GM12878 (cell line): ENCODE measurements around the gene SRP68. TPM values are rescaled to one million over a fixed set of nuclear protein-coding genes. Genes with fewer than 3 reads are reported as not detected.

Source experiments
- ATAC-seq: fragments of 200-7000 bp; cut with Tn5 transposase; 3 replicates; pipeline ENCODE4 v1.9.1; 2020; ENCODE audit warnings: mild to moderate bottlenecking, moderate library complexity
- Bru-seq: library from RNA; stranded (reverse); fragments of 400-500 nt; gene quantifications from one replicate; lab custom pipeline; 2021; lab: Mats Ljungman, UMichigan
- BruChase-seq, 2 experiments: library from RNA; stranded (reverse); fragments of 400-500 nt; gene quantifications; one replicate each; lab custom pipeline; 2021; lab: Mats Ljungman, UMichigan
- BruUV-seq: library from RNA; stranded (reverse); fragments of 400-500 nt; replicated peaks from 2 replicates; lab custom pipeline; 2021; lab: Mats Ljungman, UMichigan
- CTCF ChIA-PET: fragments of 300-600 bp; sonication (Branson Sonifier 250); formaldehyde crosslinking; extraction: SDS; loops from one replicate; lab custom pipeline; 2021; ENCODE audit warnings: inconsistent platforms; lab: Yijun Ruan, JAX
- POLR2A ChIA-PET: fragments of 350-600 bp; formaldehyde crosslinking; extraction: SDS; loops from one replicate; lab custom pipeline; 2021; ENCODE audit warnings: inconsistent platforms; lab: Charles Lee
- RAD21 ChIA-PET: fragments of 300-600 bp; sonication (Branson Sonifier 250); formaldehyde crosslinking; loops from one replicate; lab custom pipeline; 2023; ENCODE audit warnings: antibody characterized with exemption; ENCODE audit not compliant: unreplicated experiment; lab: Charles Lee
- SMC1A ChIA-PET: fragments of 300-600 bp; sonication (Branson Sonifier 250); formaldehyde crosslinking; loops from one replicate; lab custom pipeline; 2023; ENCODE audit not compliant: unreplicated experiment, uncharacterized antibody; lab: Charles Lee
- DNase-seq: peaks from one replicate; pipeline ENCODE4 v3.0.0-alpha.2; 2011; ENCODE audit warnings: low read depth, low spot score
- FAIRE-seq: peaks from 3 replicates; lab custom pipeline; 2011; peaks lifted over from hg19 to GRCh38; lab: Jason Lieb, UNC
- H2AFZ ChIP-seq: 2 replicates; pipeline ENCODE4 v1.6.0; 2011; ENCODE audit warnings: low read depth, low read length, control low read depth; ENCODE audit not compliant: control insufficient read depth
- H3K27ac ChIP-seq: 2 replicates; pipeline ENCODE4 v1.5.1; 2011; ENCODE audit warnings: control low read depth; ENCODE audit not compliant: control insufficient read depth, insufficient read depth
- H3K27me3 ChIP-seq, 2 experiments: replicated peaks in 1 of 2; 2 replicates each; pipeline versions ENCODE4 v1.6.0 to v1.6.1; 2011; ENCODE audit warnings: low read length in 1 of 2; ENCODE audit not compliant: control insufficient read depth in 2 of 2, insufficient read depth in 2 of 2
- H3K36me3 ChIP-seq, 2 experiments: 2 replicates each; pipeline ENCODE4 v1.5.1; 2011; ENCODE audit warnings: low read length in 1 of 2; ENCODE audit not compliant: control insufficient read depth in 2 of 2, insufficient read depth in 2 of 2
- H3K4me1 ChIP-seq: 2 replicates; pipeline ENCODE4 v1.6.1; 2011; ENCODE audit warnings: mild to moderate bottlenecking, low read length, moderate library complexity, mixed read lengths; ENCODE audit not compliant: control insufficient read depth, insufficient read depth
- H3K4me2 ChIP-seq: 2 replicates; pipeline ENCODE4 v1.6.0; 2011; ENCODE audit warnings: control low read depth; ENCODE audit not compliant: control insufficient read depth, insufficient read depth
- H3K4me3 ChIP-seq: fragments of 200-600 bp; sonication (generic); 2 replicates; pipeline ENCODE4 v1.5.1; 2016
- H3K79me2 ChIP-seq: 2 replicates; pipeline ENCODE4 v1.6.0; 2011; ENCODE audit warnings: low read length; ENCODE audit not compliant: control insufficient read depth, insufficient read depth
- H3K9ac ChIP-seq: 2 replicates; pipeline ENCODE4 v1.8.0; 2011; ENCODE audit warnings: low read length, control low read depth, mixed read lengths; ENCODE audit not compliant: control insufficient read depth, insufficient read depth
- H3K9me3 ChIP-seq: replicated peaks from 3 replicates; pipeline ENCODE4 v1.5.1; 2011; ENCODE audit warnings: mild to moderate bottlenecking, low read length; ENCODE audit not compliant: control insufficient read depth, insufficient read depth
- H4K20me1 ChIP-seq: 2 replicates; pipeline ENCODE4 v1.6.0; 2011; ENCODE audit not compliant: control insufficient read depth, insufficient read depth
- DPF2 ChIP-seq: fragments of 450-650 bp; IDR thresholded peaks from 2 replicates; pipeline ENCODE4 v1.6.1; 2017; ENCODE audit warnings: mild to moderate bottlenecking
- FOXK2 ChIP-seq: fragments of 450-650 bp; IDR thresholded peaks from 2 replicates; pipeline ENCODE4 v1.6.1; 2017; ENCODE audit warnings: mild to moderate bottlenecking, moderate library complexity
- IKZF2 ChIP-seq, 2 experiments: fragments of 450-650 bp; IDR thresholded peaks; 2 replicates each; pipeline ENCODE4 v1.6.1; 2017; ENCODE audit warnings: mild to moderate bottlenecking in 2 of 2, moderate library complexity in 2 of 2
- IRF4 ChIP-seq: IDR thresholded peaks from 2 replicates; pipeline ENCODE4 v1.6.1; 2011; ENCODE audit warnings: low read depth, low read length
- MTA2 ChIP-seq: fragments of 450-650 bp; IDR thresholded peaks from 2 replicates; pipeline ENCODE4 v1.6.1; 2016; ENCODE audit warnings: low read depth, mild to moderate bottlenecking, moderate library complexity
- MYC ChIP-seq: IDR thresholded peaks from 2 replicates; pipeline ENCODE4 v1.6.1; 2011; ENCODE audit warnings: mild to moderate bottlenecking, low read length, moderate library complexity, inconsistent platforms; ENCODE audit not compliant: insufficient read depth, insufficient replicate concordance, insufficient read length, severe bottlenecking
- NFYB ChIP-seq: IDR thresholded peaks from 2 replicates; pipeline ENCODE4 v1.6.1; 2011; ENCODE audit warnings: low read depth, mild to moderate bottlenecking, low read length, improper control_type of control experiment, moderate library complexity; ENCODE audit not compliant: insufficient read depth
- PAX5 ChIP-seq: IDR thresholded peaks from 2 replicates; pipeline ENCODE4 v1.6.1; 2011; ENCODE audit warnings: low read depth, low read length, borderline replicate concordance
- POLR2AphosphoS2 ChIP-seq: IDR thresholded peaks from 2 replicates; pipeline ENCODE4 v1.6.1; 2011; ENCODE audit warnings: low read depth, mild to moderate bottlenecking, low read length, improper control_type of control experiment, moderate library complexity
- POLR2AphosphoS5 ChIP-seq: IDR thresholded peaks from 2 replicates; pipeline ENCODE4 v1.6.1; 2011; ENCODE audit warnings: mild to moderate bottlenecking, low read length, inconsistent platforms
- SIX5 ChIP-seq: IDR thresholded peaks from 2 replicates; pipeline ENCODE4 v1.6.1; 2011; ENCODE audit warnings: mild to moderate bottlenecking, low read depth, low read length, moderate library complexity; ENCODE audit not compliant: severe bottlenecking
- SP1 ChIP-seq: IDR thresholded peaks from one replicate; pipeline ENCODE4 v1.6.1; 2011; ENCODE audit warnings: low read depth, low read length
- STAT1 ChIP-seq: fragments of 450-650 bp; conservative IDR thresholded peaks from 2 replicates; pipeline ENCODE4 v1.6.1; 2014; ENCODE audit warnings: antibody characterized with exemption, mild to moderate bottlenecking
- TBL1XR1 ChIP-seq: IDR thresholded peaks from 2 replicates; pipeline ENCODE4 v1.6.1; 2012; ENCODE audit warnings: low read depth, low read length, improper control_type of control experiment
- ZNF24 ChIP-seq: fragments of 450-650 bp; IDR thresholded peaks from 2 replicates; pipeline ENCODE4 v1.6.1; 2017; ENCODE audit warnings: antibody characterized with exemption, mild to moderate bottlenecking
- WGBS: methylation state at CpG from one replicate; pipeline ENCODE4 v1.1.6; 2016; ENCODE audit warnings: low lambda C conversion rate; ENCODE audit not compliant: insufficient replicate concordance, insufficient coverage; ENCODE audit errors: missing lambda C conversion rate; 5-methylcytosine and 5-hydroxymethylcytosine counted together
- in situ Hi-C: fragments of 300-500 bp; cut with MboI; formaldehyde crosslinking; loops from 9 replicates; pipeline ENCODE4 v1.14.3; 2018; ENCODE audit warnings: mixed read lengths
- intact Hi-C: fragments of 100-400 bp; cut with micrococcal nuclease; formaldehyde crosslinking; loops from one replicate; pipeline ENCODE4 v1.14.2; 2022; ENCODE audit not compliant: unreplicated experiment
- long read RNA-seq, 2 experiments: library from polyadenylated mRNA; unstranded; transcript quantifications; one replicate each; pipeline ENCODE4 v2.0.0, GENCODE V29; 2019 to 2020
- polyA minus RNA-seq, 3 experiments: library from RNA; depleted of rRNA, polyadenylated mRNA; stranded (reverse); fragments of >200 nt; gene quantifications; 2 replicates each; pipeline ENCODE4 v1.2.3, GENCODE V29; 2011
- polyA plus RNA-seq, 11 experiments: library from polyadenylated mRNA; depleted of rRNA in 4 of 11; unstranded in 6 of 11; stranded (reverse) in 5 of 11; fragments of >200 nt; fragmentation: Nextera tagmentation in 4 of 11; fragmentation: Illumina TruSeq in 1 of 11; extraction: Ambion mirVana in 4 of 11; extraction: Trizol in 1 of 11; gene quantifications; 1 replicate in 1 of 11; 2 replicates in 10 of 11; pipeline versions ENCODE4 v1.2.1 to v1.2.3, GENCODE V29; 2011 to 2016; ENCODE audit warnings: inconsistent platforms in 2 of 11, missing spikeins in 2 of 11, low read depth in 1 of 11
- total RNA-seq, 4 experiments: library from RNA; depleted of rRNA in 3 of 4; stranded (reverse); fragments of >200 nt in 3 of 4; fragmentation: Illumina TruSeq in 1 of 4; extraction: Trizol in 1 of 4; gene quantifications; 2 replicates each; pipeline versions ENCODE4 v1.2.1 to v1.2.3, GENCODE V29; 2013 to 2021
- TF ChIP-seq, protein P1 (sequence below): IDR thresholded peaks from 2 replicates; pipeline ENCODE4 v1.6.1; 2012; ENCODE audit warnings: low read depth, low read length, improper control_type of control experiment
- TF ChIP-seq, protein P2 (sequence below): fragments of 450-650 bp; IDR thresholded peaks from 2 replicates; pipeline ENCODE4 v1.6.1; 2017; ENCODE audit warnings: mild to moderate bottlenecking, low read depth, inconsistent platforms; ENCODE audit not compliant: poor library complexity, severe bottlenecking

Gene SRP68
- total RNA-seq (2013; cell fraction: nucleolus; rRNA removed) = 59.5 and 59.6 TPM in 2 replicates
- total RNA-seq (2014; rRNA removed) (27.5 and 30.2 TPM in 2 replicates), total RNA-seq (2014; rRNA removed; fragmentation: Illumina TruSeq; extraction: Trizol) (24.7 and 26.6 TPM in 2 replicates), total RNA-seq (2021) (66.7 and 68.5 TPM in 2 replicates), polyA plus RNA-seq (2011; rRNA removed) (68.5 and 84.8 TPM in 2 replicates), polyA plus RNA-seq (2014; fragmentation: Illumina TruSeq; extraction: Trizol) (73.5 and 74.9 TPM in 2 replicates), polyA plus RNA-seq (2014; fragmentation: Nextera tagmentation; extraction: Ambion mirVana) (10 to 100 TPM; 29.5 to 41.9 TPM), polyA plus RNA-seq (2014; rRNA removed) (56.9 and 58.6 TPM in 2 replicates), polyA plus RNA-seq (2016; fragmentation: Nextera tagmentation; extraction: Ambion mirVana) (10 to 100 TPM; 87.0 to 89.7 TPM), polyA minus RNA-seq (2011; rRNA and poly(A)+ RNA removed) (71.2 and 71.4 TPM in 2 replicates), Bru-seq, nascent RNA (percentile 79 among the genes with signal in this experiment), BruChase-seq, experiment 1, labeled RNA remaining after a 6-hour chase (percentile 86 among the genes with signal in this experiment), BruChase-seq, experiment 2, labeled RNA remaining after a 2-hour chase (percentile 85 among the genes with signal in this experiment)
- polyA plus RNA-seq (2011; ENCODE audit: low read depth) = 83.3 TPM
- polyA plus RNA-seq (2011; cell fraction: cytosol; rRNA removed) = 70.4 and 84.8 TPM in 2 replicates
- polyA plus RNA-seq (2011; cell fraction: nucleus; rRNA removed) = 55.2 and 59.4 TPM in 2 replicates
- polyA plus RNA-seq (2012) = 54.5 and 62.7 TPM in 2 replicates
- polyA minus RNA-seq (2011; cell fraction: cytosol; rRNA and poly(A)+ RNA removed) = 24.7 and 34.1 TPM in 2 replicates
- polyA minus RNA-seq (2011; cell fraction: nucleus; rRNA and poly(A)+ RNA removed) = 22.6 and 39.7 TPM in 2 replicates
- long read RNA-seq, experiment 1, transcript SRP68-201 (16 exons, 2,649 nt) = major isoform, 41 of 48 reads
- long read RNA-seq, experiment 1, partial matches to known transcripts = 2 of 48 reads
- long read RNA-seq, experiment 1, other reads (novel, unspliced or antisense) = 4 of 48 reads
- long read RNA-seq, experiment 2, transcript SRP68-201 (16 exons, 2,649 nt) = major isoform, 10 of 47 reads
- long read RNA-seq, experiment 2, partial matches to known transcripts = 32 of 47 reads
- long read RNA-seq, experiment 2, other reads (novel, unspliced or antisense) = 5 of 47 reads

DNA sequence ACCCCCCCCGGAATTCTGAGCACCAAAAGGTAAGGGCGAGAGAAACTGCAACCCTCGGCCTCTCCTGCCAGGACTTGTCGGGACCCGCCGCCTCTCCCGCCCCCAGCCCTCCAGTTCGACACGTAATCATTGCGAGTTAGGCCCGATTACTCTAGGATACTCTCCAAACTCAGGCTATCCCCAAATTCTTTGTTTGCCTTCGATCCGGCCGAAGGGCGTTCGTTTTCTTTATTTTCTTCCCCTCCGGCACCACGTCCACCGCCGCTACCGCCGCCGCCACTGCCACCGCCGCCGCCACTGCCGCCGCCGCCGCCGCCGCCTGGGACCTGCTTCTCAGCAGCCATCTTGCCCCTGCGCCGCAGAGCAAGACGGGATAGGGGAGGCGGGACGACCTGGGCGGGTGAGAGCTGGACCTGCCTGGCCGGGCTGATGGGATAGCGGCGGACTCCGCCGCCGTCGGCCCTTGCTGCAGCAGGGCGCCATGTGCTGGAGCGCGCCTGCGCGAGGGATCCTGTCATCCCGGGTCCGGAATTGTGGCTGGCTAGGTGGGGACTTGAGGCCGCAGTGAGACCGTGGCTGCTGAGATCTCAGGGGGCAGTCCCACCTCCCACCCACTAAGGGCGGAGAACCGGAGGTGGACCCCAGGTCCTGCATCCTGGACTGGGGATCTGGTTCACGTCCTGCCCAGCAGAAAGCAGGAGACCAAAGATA lies at the start of gene SRP68:
SRP68 (minus strand) TSS at position 370 of the 711 bp plus-strand sequence; CDS start at position 344, 26 bp downstream.
- Histone ChIP-seq H3K27me3 (peaks cover 4 to 24% of the 10 kb centered on the region in 2 experiments; a peak in 3 of 4 replicates), H3K4me3 (peak within 1 kb of the TSS; percentile 76), H3K9me3 (no peaks in the 10 kb centered on the region), H3K79me2 (peaks cover 26% of the 10 kb centered on the region), H2AFZ (peak within 1 kb of the TSS; percentile 87), H3K4me2 (peak within 1 kb of the TSS; percentile 75), H4K20me1 (no peaks in the 10 kb centered on the region), H3K4me1 (peaks cover 3% of the 10 kb centered on the region; the same call in 1 of the 2 replicates), H3K27ac (peak within 1 kb of the TSS; percentile 81), H3K36me3 (no peaks in the 10 kb centered on the region; a peak in 2 of 4 replicates), H3K9ac (peak within 1 kb of the TSS; percentile 74)
- WGBS = under 1% methylated on average over 43 of the region's 57 CpGs
- SMC1A ChIA-PET = interaction anchor here (1.0 to 1.3 kb wide), 3 partner anchors 9 to 31 kb away, joined by 4 read pairs; partner anchors contain the start of gene EXOC7
- peak; percentile 99 for ATAC-seq
- DNase-seq = peak; percentile 59
- peak; percentile 96 for FAIRE-seq
- BruUV-seq = no TSS peak
- POLR2A ChIA-PET = interaction anchor here (0.5 to 1.3 kb wide), 3 partner anchors 269 to 281 kb away, joined by 3 to 8 read pairs (median 3); partner anchors contain the start of gene PRPSAP1
- RAD21 ChIA-PET = no interaction called here
- intact Hi-C loops = no loop called here
- CTCF ChIA-PET = interaction anchor here (0.9 to 1.8 kb wide), 3 partner anchors 58 to 107 kb away, joined by 3 to 7 read pairs (median 3); no protein-coding TSS in a partner anchor
- in situ Hi-C loops = no loop called here
- TF ChIP-seq, protein P1, sequence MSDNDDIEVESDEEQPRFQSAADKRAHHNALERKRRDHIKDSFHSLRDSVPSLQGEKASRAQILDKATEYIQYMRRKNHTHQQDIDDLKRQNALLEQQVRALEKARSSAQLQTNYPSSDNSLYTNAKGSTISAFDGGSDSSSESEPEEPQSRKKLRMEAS = peak; percentile 67
- TF ChIP-seq FOXK2 (no peak), SP1 (peak; percentile 14), NFYB (no peak), MYC (peak; percentile 43), IRF4 (0 out of 2 replicates have a peak, but pooled peaks have one; percentile 44), STAT1 (peak; percentile 83; the same call in 1 of the 2 replicates), POLR2AphosphoS2 (peak; percentile 67), IKZF2 (IDR thresholded peaks at IDR 0.05) (peak in 1 of 2 experiments; percentile 43; a peak in 2 of 4 replicates), MTA2 (no peak), SIX5 (peak; percentile 37), PAX5 (peak; percentile 36; the same call in 1 of the 2 replicates), POLR2AphosphoS5 (peak; percentile 75), DPF2 (0 out of 2 replicates have a peak, but pooled peaks have one; percentile 14), ZNF24 (0 out of 2 replicates have a peak, but pooled peaks have one; percentile 39), TBL1XR1 (peak; percentile 45)
- TF ChIP-seq, protein P2, sequence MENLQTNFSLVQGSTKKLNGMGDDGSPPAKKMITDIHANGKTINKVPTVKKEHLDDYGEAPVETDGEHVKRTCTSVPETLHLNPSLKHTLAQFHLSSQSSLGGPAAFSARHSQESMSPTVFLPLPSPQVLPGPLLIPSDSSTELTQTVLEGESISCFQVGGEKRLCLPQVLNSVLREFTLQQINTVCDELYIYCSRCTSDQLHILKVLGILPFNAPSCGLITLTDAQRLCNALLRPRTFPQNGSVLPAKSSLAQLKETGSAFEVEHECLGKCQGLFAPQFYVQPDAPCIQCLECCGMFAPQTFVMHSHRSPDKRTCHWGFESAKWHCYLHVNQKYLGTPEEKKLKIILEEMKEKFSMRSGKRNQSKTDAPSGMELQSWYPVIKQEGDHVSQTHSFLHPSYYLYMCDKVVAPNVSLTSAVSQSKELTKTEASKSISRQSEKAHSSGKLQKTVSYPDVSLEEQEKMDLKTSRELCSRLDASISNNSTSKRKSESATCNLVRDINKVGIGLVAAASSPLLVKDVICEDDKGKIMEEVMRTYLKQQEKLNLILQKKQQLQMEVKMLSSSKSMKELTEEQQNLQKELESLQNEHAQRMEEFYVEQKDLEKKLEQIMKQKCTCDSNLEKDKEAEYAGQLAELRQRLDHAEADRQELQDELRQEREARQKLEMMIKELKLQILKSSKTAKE = no peak
